H9 (cell line): ENCODE data around the gene KCNIP1. TPM values are rescaled to one million over a fixed set of nuclear protein-coding genes. Genes with fewer than 3 reads are reported as not detected.

Experiments
- DNase-seq: peaks from one replicate; pipeline ENCODE4 v3.0.0-alpha.2; 2017
- H2AFZ ChIP-seq: one replicate; pipeline ENCODE4 v1.6.1; 2013; ENCODE audit warnings: mild to moderate bottlenecking, low read length, control low read depth, moderate library complexity
- H2AK5ac ChIP-seq: 2 replicates; pipeline ENCODE4 v1.6.1; 2013; ENCODE audit warnings: low read length, control low read depth, mixed read lengths; ENCODE audit not compliant: insufficient read length
- H2BK120ac ChIP-seq: one replicate; pipeline ENCODE4 v1.6.1; 2013; ENCODE audit warnings: low read depth, mild to moderate bottlenecking, low read length, control low read depth, inconsistent platforms; ENCODE audit not compliant: poor library complexity, severe bottlenecking
- H2BK12ac ChIP-seq: 2 replicates; pipeline ENCODE4 v1.6.1; 2013; ENCODE audit warnings: low read length, control low read depth, mixed read lengths, low read depth; ENCODE audit not compliant: insufficient read length
- H2BK15ac ChIP-seq: 2 replicates; pipeline ENCODE4 v1.6.1; 2013; ENCODE audit warnings: low read depth, low read length, control low read depth
- H2BK20ac ChIP-seq: one replicate; pipeline ENCODE4 v1.6.1; 2013; ENCODE audit warnings: low read depth, mild to moderate bottlenecking, low read length, control low read depth, inconsistent platforms; ENCODE audit not compliant: poor library complexity, severe bottlenecking
- H2BK5ac ChIP-seq: 2 replicates; pipeline ENCODE4 v1.6.1; 2013; ENCODE audit warnings: low read length, control low read depth, mixed read lengths; ENCODE audit not compliant: insufficient read length
- H3K14ac ChIP-seq: 2 replicates; pipeline ENCODE4 v1.6.1; 2013; ENCODE audit warnings: low read length, control low read depth; ENCODE audit not compliant: insufficient read depth
- H3K18ac ChIP-seq: 2 replicates; pipeline ENCODE4 v1.6.1; 2013; ENCODE audit warnings: low read depth, mild to moderate bottlenecking, mixed read lengths, low read length, control low read depth; ENCODE audit not compliant: insufficient read length
- H3K23ac ChIP-seq: 2 replicates; pipeline ENCODE4 v1.6.1; 2013; ENCODE audit warnings: low read length, control low read depth, mixed read lengths, low read depth; ENCODE audit not compliant: insufficient read length
- H3K23me2 ChIP-seq: 2 replicates; pipeline ENCODE4 v1.6.1; 2013; ENCODE audit warnings: low read depth, mild to moderate bottlenecking, mixed read lengths, low read length, control low read depth; ENCODE audit not compliant: insufficient read length, poor library complexity, severe bottlenecking
- H3K27ac ChIP-seq: 2 replicates; pipeline ENCODE4 v1.5.1; 2013; ENCODE audit warnings: low read length, control low read depth, mixed read lengths, low read depth; ENCODE audit not compliant: insufficient read length
- H3K27me3 ChIP-seq: 2 replicates; pipeline ENCODE4 v1.6.1; 2013; ENCODE audit warnings: low read length, control low read depth, inconsistent platforms; ENCODE audit not compliant: insufficient read depth
- H3K4ac ChIP-seq: 2 replicates; pipeline ENCODE4 v1.6.1; 2013; ENCODE audit warnings: low read depth, mild to moderate bottlenecking, control low read depth, inconsistent platforms, low read length, moderate library complexity
- H3K4me1 ChIP-seq: 2 replicates; pipeline ENCODE4 v1.6.1; 2013; ENCODE audit warnings: low read length, control low read depth, inconsistent platforms; ENCODE audit not compliant: insufficient read depth
- H3K4me2 ChIP-seq: 2 replicates; pipeline ENCODE4 v1.6.1; 2013; ENCODE audit warnings: low read length, control low read depth, mixed read lengths; ENCODE audit not compliant: insufficient read length, insufficient read depth
- H3K56ac ChIP-seq: 2 replicates; pipeline ENCODE4 v1.6.1; 2013; ENCODE audit warnings: low read depth, mild to moderate bottlenecking, mixed read lengths, low read length, control low read depth; ENCODE audit not compliant: insufficient read length
- H3K79me1 ChIP-seq: 2 replicates; pipeline ENCODE4 v1.6.1; 2013; ENCODE audit warnings: low read depth, mild to moderate bottlenecking, moderate library complexity, low read length, control low read depth, inconsistent platforms; ENCODE audit not compliant: insufficient read depth, poor library complexity, severe bottlenecking
- H3K79me2 ChIP-seq: 2 replicates; pipeline ENCODE4 v1.6.1; 2013; ENCODE audit warnings: low read length, control low read depth, inconsistent platforms; ENCODE audit not compliant: insufficient read depth
- H3K9ac ChIP-seq: 2 replicates; pipeline ENCODE4 v1.6.1; 2013; ENCODE audit warnings: low read length, control low read depth, mixed read lengths; ENCODE audit not compliant: insufficient read length; ENCODE audit errors: extremely low read depth
- H3K9me3 ChIP-seq: one replicate; pipeline ENCODE4 v1.6.1; 2013; ENCODE audit warnings: low read depth, low read length, inconsistent platforms; ENCODE audit not compliant: control insufficient read depth
- H3T11ph ChIP-seq: one replicate; pipeline ENCODE4 v1.6.1; 2013; ENCODE audit warnings: mild to moderate bottlenecking, low read length, control low read depth, inconsistent platforms
- H4K20me1 ChIP-seq: one replicate; pipeline ENCODE4 v1.6.1; 2013; ENCODE audit not compliant: control insufficient read depth, insufficient read length, insufficient read depth
- H4K5ac ChIP-seq: 2 replicates; pipeline ENCODE4 v1.6.1; 2013; ENCODE audit warnings: low read depth, mild to moderate bottlenecking, mixed read lengths, low read length, control low read depth; ENCODE audit not compliant: insufficient read length
- H4K8ac ChIP-seq: replicated peaks from 2 replicates; pipeline ENCODE4 v1.6.1; 2013; ENCODE audit warnings: low read length, control low read depth, mixed read lengths, low read depth; ENCODE audit not compliant: insufficient read length
- H4K91ac ChIP-seq: 2 replicates; pipeline ENCODE4 v1.6.1; 2013; ENCODE audit warnings: low read depth, mild to moderate bottlenecking, moderate library complexity, mixed read lengths, low read length, control low read depth; ENCODE audit not compliant: insufficient read length
- H3K27ac Mint-ChIP-seq, 3 experiments: 2 replicates in 2 of 3; 3 replicates in 1 of 3; pipeline ENCODE4 v1.8.0; 2020 to 2021; ENCODE audit warnings: mixed read lengths in 3 of 3, mild to moderate bottlenecking in 1 of 3, moderate library complexity in 1 of 3
- H3K27me3 Mint-ChIP-seq: 2 replicates; pipeline ENCODE4 v1.8.0; 2021; ENCODE audit warnings: low read depth, mild to moderate bottlenecking, moderate library complexity, mixed read lengths
- H3K36me3 Mint-ChIP-seq, 3 experiments: 2 replicates in 2 of 3; 3 replicates in 1 of 3; pipeline ENCODE4 v1.8.0; 2020 to 2021; ENCODE audit warnings: low read depth in 3 of 3, mixed read lengths in 3 of 3; ENCODE audit not compliant: insufficient read depth in 1 of 3
- H3K4me1 Mint-ChIP-seq, 2 experiments: 2 replicates each; pipeline ENCODE4 v1.8.0; 2020; ENCODE audit warnings: mixed read lengths in 2 of 2
- H3K4me3 Mint-ChIP-seq, 2 experiments: 2 replicates in 1 of 2; 3 replicates in 1 of 2; pipeline ENCODE4 v1.8.0; 2020 to 2021; ENCODE audit warnings: mild to moderate bottlenecking in 2 of 2, mixed read lengths in 2 of 2, moderate library complexity in 1 of 2
- H3K9me3 Mint-ChIP-seq, 2 experiments: 2 replicates in 1 of 2; 3 replicates in 1 of 2; pipeline ENCODE4 v1.8.0; 2020; ENCODE audit warnings: mild to moderate bottlenecking in 2 of 2, mixed read lengths in 2 of 2, moderate library complexity in 1 of 2
- WGBS: extraction: QIAGEN DNeasy Blood & Tissue Kit; methylation state at CpG from one replicate; pipeline ENCODE4 v1.1.7; 2013; ENCODE audit warnings: missing lambda C conversion rate, low lambda C conversion rate, mixed read lengths; ENCODE audit not compliant: insufficient read length; ENCODE audit errors: extremely low coverage; 5-methylcytosine and 5-hydroxymethylcytosine counted together
- total RNA-seq: library from RNA; stranded (reverse); gene quantifications from 2 replicates; pipeline ENCODE4 v1.2.1, GENCODE V29; 2021
- TF ChIP-seq, protein P1 (sequence below): fragments of 200-600 bp; sonication (generic); conservative IDR thresholded peaks from 3 replicates; pipeline ENCODE4 v1.8.0; 2021; ENCODE audit warnings: antibody characterized with exemption, mild to moderate bottlenecking

KCNIP1 gene
- total RNA-seq, 1 experiment from 2014 or later = 0.63 TPM

DNA sequence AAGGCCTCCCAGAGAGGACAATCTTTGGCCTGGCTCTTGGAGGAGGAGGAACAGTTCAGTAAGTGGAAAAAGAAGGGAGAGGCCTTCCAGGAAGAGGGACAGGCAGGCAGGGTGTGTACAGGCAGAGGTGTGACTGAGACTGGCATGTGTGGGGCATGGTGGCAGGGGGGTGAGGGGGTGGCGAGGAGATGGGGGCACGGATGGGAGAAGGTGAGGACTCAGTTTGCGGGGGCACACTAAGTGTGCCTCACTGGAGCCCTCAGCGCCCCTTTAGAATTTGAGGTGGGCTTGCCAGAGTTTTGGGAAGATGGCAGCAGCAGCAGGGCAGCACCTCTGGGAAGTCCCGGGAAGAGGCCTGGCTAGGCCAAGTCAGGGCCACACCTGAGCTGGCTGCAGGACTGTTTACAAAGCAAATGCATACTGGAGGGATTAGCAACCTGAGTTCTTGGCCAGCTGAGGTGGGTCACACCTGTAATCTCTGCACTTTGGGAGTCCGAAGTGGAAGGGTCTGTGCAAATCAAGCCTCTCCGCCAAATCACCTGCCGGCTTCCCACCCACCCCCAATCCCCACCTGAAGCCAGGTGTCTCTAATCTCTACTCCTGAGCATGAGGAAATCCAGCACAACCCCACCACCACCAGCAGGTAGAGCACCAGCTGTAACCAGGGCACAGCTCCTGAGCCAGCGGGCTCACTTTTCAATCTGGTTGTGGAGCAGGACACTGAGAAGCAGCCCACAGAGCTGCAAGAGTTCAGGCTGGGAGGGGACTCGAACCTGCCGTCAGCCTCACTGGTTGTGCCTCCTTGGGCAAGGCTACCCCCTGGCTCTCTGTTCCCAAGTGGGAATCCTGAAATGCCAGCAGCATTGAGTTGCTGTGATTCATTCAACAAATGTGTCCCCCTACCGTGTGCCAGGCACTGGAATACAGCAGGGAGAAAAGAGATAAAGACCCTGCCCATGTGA lies 269.5 kb downstream of the KCNIP1 start:
- Histone ChIP-seq H2BK120ac (no peak overlapping the region), H3K18ac (peak overlapping the region; percentile 61), H3K23ac (no peak overlapping the region), H3K23me2 (no peaks in the 10 kb centered on the region), H3K9me3 (no peaks in the 10 kb centered on the region), H4K8ac (no peak overlapping the region), H4K5ac (no peak overlapping the region), H3K79me2 (no peaks in the 10 kb centered on the region), H4K20me1 (no peaks in the 10 kb centered on the region), H3K27me3 (no peaks in the 10 kb centered on the region), H3K14ac (peak overlapping the region; percentile 62; the same call in 1 of the 2 replicates), H2BK15ac (no peak overlapping the region), H3K4me2 (no peak overlapping the region), H3K4me1 (peaks cover 6% of the 10 kb centered on the region; the same call in 1 of the 2 replicates), H4K91ac (peak overlapping the region; percentile 80), H2BK5ac (no peak overlapping the region), H3K79me1 (no peaks in the 10 kb centered on the region), H3T11ph (no peak overlapping the region), H3K56ac (no peak overlapping the region), H2AFZ (no peak overlapping the region), H2AK5ac (no peak overlapping the region), H3K9ac (no peak overlapping the region), H3K4ac (no peak overlapping the region), H2BK20ac (no peak overlapping the region), H3K27ac (no peak overlapping the region), H2BK12ac (no peak overlapping the region)
- Mint-ChIP-seq H3K4me3 (peak overlapping the region in 1 of 2 experiments; percentile 15; a peak in 1 of 5 replicates), H3K27ac (peak overlapping the region; percentile 6 to 90 (median 26)), H3K4me1 (peaks cover 38 to 39% of the 10 kb centered on the region in 2 experiments), H3K27me3 (no peaks in the 10 kb centered on the region), H3K9me3 (peaks cover 0 to 3% of the 10 kb centered on the region in 2 experiments; a peak in 1 of 5 replicates), H3K36me3 (peaks cover 0 to 3% (median 0%) of the 10 kb centered on the region in 3 experiments; a peak in 2 of 7 replicates)
- WGBS = no CpG with 5 or more reads among the region's 12 CpGs
- DNase-seq = peak; percentile 64
- TF ChIP-seq, protein P1, sequence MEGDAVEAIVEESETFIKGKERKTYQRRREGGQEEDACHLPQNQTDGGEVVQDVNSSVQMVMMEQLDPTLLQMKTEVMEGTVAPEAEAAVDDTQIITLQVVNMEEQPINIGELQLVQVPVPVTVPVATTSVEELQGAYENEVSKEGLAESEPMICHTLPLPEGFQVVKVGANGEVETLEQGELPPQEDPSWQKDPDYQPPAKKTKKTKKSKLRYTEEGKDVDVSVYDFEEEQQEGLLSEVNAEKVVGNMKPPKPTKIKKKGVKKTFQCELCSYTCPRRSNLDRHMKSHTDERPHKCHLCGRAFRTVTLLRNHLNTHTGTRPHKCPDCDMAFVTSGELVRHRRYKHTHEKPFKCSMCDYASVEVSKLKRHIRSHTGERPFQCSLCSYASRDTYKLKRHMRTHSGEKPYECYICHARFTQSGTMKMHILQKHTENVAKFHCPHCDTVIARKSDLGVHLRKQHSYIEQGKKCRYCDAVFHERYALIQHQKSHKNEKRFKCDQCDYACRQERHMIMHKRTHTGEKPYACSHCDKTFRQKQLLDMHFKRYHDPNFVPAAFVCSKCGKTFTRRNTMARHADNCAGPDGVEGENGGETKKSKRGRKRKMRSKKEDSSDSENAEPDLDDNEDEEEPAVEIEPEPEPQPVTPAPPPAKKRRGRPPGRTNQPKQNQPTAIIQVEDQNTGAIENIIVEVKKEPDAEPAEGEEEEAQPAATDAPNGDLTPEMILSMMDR = no peak
